Measurements from ENCODE around the gene KRT38. TPM values are rescaled to one million over a fixed set of nuclear protein-coding genes. Genes with fewer than 3 reads are reported as not detected.

KRT38 gene
- polyA plus RNA-seq, 1 experiment = 0.72 TPM

GRCh38 chr17:41484920-41485904 is 44.4 kb upstream of the KRT38 start:
- DNase-seq (ENCODE audit: low read depth) = no peak
- POLR2A ChIA-PET = no interaction called here
- H3K36me3 ChIP-seq (ENCODE audit: control insufficient read depth, insufficient read depth, low read length) = no peaks in the 10 kb centered on the region
- TF ChIP-seq, protein P1, sequence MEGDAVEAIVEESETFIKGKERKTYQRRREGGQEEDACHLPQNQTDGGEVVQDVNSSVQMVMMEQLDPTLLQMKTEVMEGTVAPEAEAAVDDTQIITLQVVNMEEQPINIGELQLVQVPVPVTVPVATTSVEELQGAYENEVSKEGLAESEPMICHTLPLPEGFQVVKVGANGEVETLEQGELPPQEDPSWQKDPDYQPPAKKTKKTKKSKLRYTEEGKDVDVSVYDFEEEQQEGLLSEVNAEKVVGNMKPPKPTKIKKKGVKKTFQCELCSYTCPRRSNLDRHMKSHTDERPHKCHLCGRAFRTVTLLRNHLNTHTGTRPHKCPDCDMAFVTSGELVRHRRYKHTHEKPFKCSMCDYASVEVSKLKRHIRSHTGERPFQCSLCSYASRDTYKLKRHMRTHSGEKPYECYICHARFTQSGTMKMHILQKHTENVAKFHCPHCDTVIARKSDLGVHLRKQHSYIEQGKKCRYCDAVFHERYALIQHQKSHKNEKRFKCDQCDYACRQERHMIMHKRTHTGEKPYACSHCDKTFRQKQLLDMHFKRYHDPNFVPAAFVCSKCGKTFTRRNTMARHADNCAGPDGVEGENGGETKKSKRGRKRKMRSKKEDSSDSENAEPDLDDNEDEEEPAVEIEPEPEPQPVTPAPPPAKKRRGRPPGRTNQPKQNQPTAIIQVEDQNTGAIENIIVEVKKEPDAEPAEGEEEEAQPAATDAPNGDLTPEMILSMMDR (IDR thresholded peaks at IDR 0.05; ENCODE audit: insufficient read depth, low read depth, low read length) = no peak
- CTCF ChIA-PET = interaction anchor here (3.7 kb wide), 1 partner anchor 10 kb away, joined by 17 read pairs; no protein-coding TSS in a partner anchor
- no peaks in the 10 kb centered on the region for H3K27me3 ChIP-seq (ENCODE audit: control insufficient read depth, insufficient read depth, low read length)
- no peak overlapping the region for H3K4me3 ChIP-seq (ENCODE audit: low read depth, low read length)

GRCh38 chr17:41483991-41484826 is 43.4 kb upstream of the KRT38 start:
- TF ChIP-seq, protein P1 (IDR thresholded peaks at IDR 0.05; ENCODE audit: insufficient read depth, low read depth, low read length) = no peak
- ChIA-PET POLR2A (no interaction called here), CTCF (interaction anchor here (1.0 to 3.7 kb wide), 2 partner anchors 11 to 78 kb away, joined by 3 to 17 read pairs; no protein-coding TSS in a partner anchor)
- no peak for DNase-seq (ENCODE audit: low read depth)
- Histone ChIP-seq H3K4me3 (ENCODE audit: low read depth, low read length) (no peak overlapping the region), H3K27me3 (ENCODE audit: control insufficient read depth, insufficient read depth, low read length) (no peaks in the 10 kb centered on the region), H3K36me3 (ENCODE audit: control insufficient read depth, insufficient read depth, low read length) (no peaks in the 10 kb centered on the region)

DNA sequence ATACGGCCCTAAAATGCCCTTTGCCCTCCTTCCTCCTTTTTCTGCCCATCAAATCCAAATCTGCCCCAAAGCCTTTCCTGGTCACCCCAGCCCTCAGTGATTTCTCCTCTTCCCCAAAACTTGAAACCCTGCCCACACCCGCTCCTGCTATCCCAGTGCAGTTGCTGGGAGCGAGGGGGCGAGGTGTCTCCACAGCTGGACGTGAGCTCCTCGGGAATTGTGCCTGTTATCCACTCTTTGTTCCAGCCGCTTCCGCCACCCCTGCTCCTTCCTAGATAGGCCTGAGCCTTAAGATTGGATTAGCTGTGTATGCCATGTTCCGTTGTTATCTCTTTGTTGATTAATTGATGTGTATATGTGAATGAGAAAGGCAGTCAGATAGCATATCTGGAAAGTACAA is 42.7 kb upstream of the KRT38 start:
- Histone ChIP-seq H3K36me3 (ENCODE audit: control insufficient read depth, insufficient read depth, low read length) (no peaks in the 10 kb centered on the region), H3K27me3 (ENCODE audit: control insufficient read depth, insufficient read depth, low read length) (no peaks in the 10 kb centered on the region), H3K4me3 (ENCODE audit: low read depth, low read length) (no peak overlapping the region)
- no peak for DNase-seq (ENCODE audit: low read depth)
- TF ChIP-seq, protein P1 (IDR thresholded peaks at IDR 0.05; ENCODE audit: insufficient read depth, low read depth, low read length) = no peak
- ChIA-PET POLR2A (no interaction called here), CTCF (interaction anchor here (1.0 to 3.7 kb wide), 2 partner anchors 12 to 77 kb away, joined by 3 to 17 read pairs; no protein-coding TSS in a partner anchor)

GRCh38 chr17:41481036-41481435 is 40.3 kb upstream of the KRT38 start, which contains the start of gene KRT35:
TSS of gene KRT35 (minus strand) at chr17:41481151. CDS start at chr17:41481097, 54 bp downstream.
- no peak for DNase-seq (ENCODE audit: low read depth)
- ChIA-PET CTCF (interaction anchor here (0.7 kb wide), 1 partner anchor 56 kb away, joined by 3 read pairs; the partner anchor contains the start of gene KRT37), POLR2A (no interaction called here)
- Histone ChIP-seq H3K27me3 (ENCODE audit: control insufficient read depth, insufficient read depth, low read length) (no peaks in the 10 kb centered on the region), H3K4me3 (ENCODE audit: low read depth, low read length) (no peak within 1 kb of the TSS), H3K36me3 (ENCODE audit: control insufficient read depth, insufficient read depth, low read length) (no peaks in the 10 kb centered on the region)
- TF ChIP-seq, protein P1 (IDR thresholded peaks at IDR 0.05; ENCODE audit: insufficient read depth, low read depth, low read length) = no peak

Measured in BJ (cell line).